Midbrain (tissue), 1 donor: ENCODE measurements around the gene KRTAP10-7.
"Not testable (repeated sequence)": the region's sequence is repeated elsewhere in the genome, so short reads cannot be mapped to it uniquely, and the experiment has no call there.

Source experiments
- DNase-seq: peaks from one replicate; lab custom pipeline; 2025; lab: John Stamatoyannopoulos, UW

The KRTAP10-7 gene

GRCh38 chr21:44600118-44600978 lies at the start of gene KRTAP10-7:
TSS of gene KRTAP10-7 (plus strand) at chr21:44600597. CDS start at chr21:44600622, 25 bp downstream.
- not testable (repeated sequence) for DNase-seq

GRCh38 chr21:44550807-44551206 lies 49.6 kb upstream of the KRTAP10-7 start:
- no peak for DNase-seq

GRCh38 chr21:44551340-44551961 lies 48.9 kb upstream of the KRTAP10-7 start, which contains the start of gene KRTAP10-2:
TSS of gene KRTAP10-2 (minus strand) at chr21:44551505. CDS start at chr21:44551458, 47 bp downstream.
- DNase-seq = no peak

GRCh38 chr21:44552136-44552535 lies 48.3 kb upstream of the KRTAP10-7 start:
- DNase-seq = no peak

GRCh38 chr21:44552681-44553080 lies 47.7 kb upstream of the KRTAP10-7 start:
- DNase-seq = no peak

GRCh38 chr21:44555200-44555875 lies 45.1 kb upstream of the KRTAP10-7 start:
- no peak for DNase-seq

GRCh38 chr21:44556879-44557278 lies 43.5 kb upstream of the KRTAP10-7 start:
- no peak for DNase-seq

GRCh38 chr21:44557491-44558328 lies 42.7 kb upstream of the KRTAP10-7 start:
- no peak for DNase-seq

GRCh38 chr21:44558329-44558675 lies 42.1 kb upstream of the KRTAP10-7 start:
- DNase-seq = not testable (repeated sequence)

- no peak for DNase-seq
Observed at GRCh38 chr21:44558695-44559094, 41.7 kb upstream of the KRTAP10-7 start, which contains the start of gene KRTAP10-3. TSS of gene KRTAP10-3 (minus strand) at chr21:44558795. CDS start at chr21:44558715, 80 bp downstream.

GRCh38 chr21:44564099-44564498 lies 36.3 kb upstream of the KRTAP10-7 start:
- DNase-seq = no peak

- no peak for DNase-seq
Observed at GRCh38 chr21:44564886-44565598, 35.4 kb upstream of the KRTAP10-7 start.

- no peak for DNase-seq
Observed at GRCh38 chr21:44566403-44566802, 34.0 kb upstream of the KRTAP10-7 start.

- no peak for DNase-seq
Observed at GRCh38 chr21:44567481-44568171, 32.8 kb upstream of the KRTAP10-7 start.

GRCh38 chr21:44568261-44568660 lies 32.1 kb upstream of the KRTAP10-7 start:
- DNase-seq = no peak

- DNase-seq = no peak
Observed at GRCh38 chr21:44568667-44569556, 31.5 kb upstream of the KRTAP10-7 start.

- DNase-seq = no peak
Observed at GRCh38 chr21:44569861-44570517, 30.4 kb upstream of the KRTAP10-7 start.

- DNase-seq = no peak
Observed at GRCh38 chr21:44571296-44571695, 29.1 kb upstream of the KRTAP10-7 start.
